Skin epidermis (tissue), 12 donors: Measurements from ENCODE around the gene NOS3.

Experiments
- H3K27ac ChIP-seq, 21 experiments: fragments of 200-600 bp; sonication (generic) in 11 of 21; one replicate each; pipeline ENCODE4 v1.5.0; 2020; ENCODE audit warnings: mild to moderate bottlenecking in 3 of 21, inconsistent platforms in 2 of 21, moderate library complexity in 2 of 21
- H3K4me3 ChIP-seq, 7 experiments: fragments of 200-600 bp; sonication (generic) in 2 of 7; one replicate each; pipeline ENCODE4 v1.5.0; 2020; ENCODE audit warnings: inconsistent platforms in 2 of 7, mild to moderate bottlenecking in 2 of 7, moderate library complexity in 1 of 7

Gene NOS3

DNA sequence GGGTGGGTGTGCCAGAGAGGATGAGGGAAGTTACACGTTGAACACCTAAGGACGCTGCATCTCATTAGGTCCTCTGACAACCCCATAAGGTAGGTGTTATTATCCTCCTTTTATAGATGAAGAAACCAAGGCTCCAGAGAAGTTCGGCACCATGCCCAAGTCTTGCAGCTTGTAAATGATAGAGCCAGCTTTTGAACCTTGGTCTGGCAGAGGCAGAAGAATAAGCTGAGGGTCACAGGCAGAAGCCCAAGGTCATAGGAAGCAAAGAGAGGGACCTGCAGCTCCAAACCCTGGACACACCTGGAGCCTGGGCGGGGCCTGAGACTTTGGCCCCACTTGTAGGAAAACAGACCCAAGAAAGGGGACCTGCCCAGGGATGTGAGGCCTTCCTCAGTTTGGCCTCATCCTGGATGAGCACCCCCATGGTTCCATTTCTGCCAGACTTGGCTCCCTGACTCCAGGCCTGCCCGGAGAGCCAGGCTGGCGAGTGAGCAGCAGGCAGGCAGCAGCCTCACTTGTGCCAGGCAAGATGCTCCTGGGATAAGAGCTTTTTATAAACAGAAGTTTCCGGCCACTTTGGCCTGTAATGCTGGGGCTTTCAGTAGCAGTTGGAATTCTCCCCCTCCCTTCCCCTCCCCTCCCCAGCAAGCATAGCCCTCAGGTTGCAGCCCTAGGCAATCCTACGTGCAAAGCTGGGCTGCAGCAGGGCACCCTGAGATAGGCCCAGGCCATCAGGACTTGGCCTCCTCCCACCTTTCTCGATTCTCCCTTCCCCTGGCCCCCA lies 15.1 kb upstream of the NOS3 start:
- H3K4me3 ChIP-seq, result peak overlapping the region in 1 of 7 experiments; percentile 45
- H3K27ac ChIP-seq, result peak overlapping the region in 1 of 21 experiments; percentile 63

DNA sequence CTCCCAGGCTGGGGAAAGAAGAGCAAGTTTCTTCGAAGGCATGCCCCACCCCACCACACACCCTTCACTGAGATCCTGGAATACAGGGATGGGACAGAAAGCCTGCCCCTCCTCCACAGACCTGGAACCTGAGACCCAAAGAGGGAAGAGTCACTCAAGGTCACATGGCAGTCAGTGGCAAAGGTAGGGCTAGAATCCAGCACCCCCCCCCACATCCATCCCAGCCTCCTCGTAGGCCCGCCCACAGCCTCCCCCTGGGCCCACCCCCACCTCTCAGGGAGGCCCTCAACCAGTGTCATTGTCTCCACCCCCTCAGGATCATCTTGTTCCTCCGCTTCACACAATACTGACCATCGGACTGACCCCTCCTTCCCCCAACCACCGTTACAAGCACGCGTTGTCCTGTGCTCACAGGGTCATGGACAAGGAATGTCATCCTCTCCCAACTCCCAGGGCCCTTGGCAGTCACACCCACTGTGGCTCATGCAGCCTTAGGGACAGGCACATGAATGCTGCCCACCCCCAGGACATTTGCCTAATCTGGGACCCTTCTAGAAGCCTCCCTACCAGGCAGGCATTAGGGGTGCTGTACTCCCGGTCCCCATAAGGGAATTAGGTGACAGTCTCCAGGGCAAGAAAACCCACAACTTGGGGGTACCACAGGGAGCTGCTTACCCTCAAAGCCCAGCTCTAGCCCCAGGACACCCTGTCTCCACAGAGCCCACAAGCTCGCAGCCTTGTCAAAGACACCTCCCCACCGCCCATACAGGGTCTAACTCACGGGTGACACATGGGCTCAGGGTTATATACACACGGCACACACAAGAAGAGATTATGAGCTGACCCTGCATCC lies 14.1 kb upstream of the NOS3 start:
- Histone ChIP-seq H3K27ac (no peak overlapping the region), H3K4me3 (no peak overlapping the region)

DNA sequence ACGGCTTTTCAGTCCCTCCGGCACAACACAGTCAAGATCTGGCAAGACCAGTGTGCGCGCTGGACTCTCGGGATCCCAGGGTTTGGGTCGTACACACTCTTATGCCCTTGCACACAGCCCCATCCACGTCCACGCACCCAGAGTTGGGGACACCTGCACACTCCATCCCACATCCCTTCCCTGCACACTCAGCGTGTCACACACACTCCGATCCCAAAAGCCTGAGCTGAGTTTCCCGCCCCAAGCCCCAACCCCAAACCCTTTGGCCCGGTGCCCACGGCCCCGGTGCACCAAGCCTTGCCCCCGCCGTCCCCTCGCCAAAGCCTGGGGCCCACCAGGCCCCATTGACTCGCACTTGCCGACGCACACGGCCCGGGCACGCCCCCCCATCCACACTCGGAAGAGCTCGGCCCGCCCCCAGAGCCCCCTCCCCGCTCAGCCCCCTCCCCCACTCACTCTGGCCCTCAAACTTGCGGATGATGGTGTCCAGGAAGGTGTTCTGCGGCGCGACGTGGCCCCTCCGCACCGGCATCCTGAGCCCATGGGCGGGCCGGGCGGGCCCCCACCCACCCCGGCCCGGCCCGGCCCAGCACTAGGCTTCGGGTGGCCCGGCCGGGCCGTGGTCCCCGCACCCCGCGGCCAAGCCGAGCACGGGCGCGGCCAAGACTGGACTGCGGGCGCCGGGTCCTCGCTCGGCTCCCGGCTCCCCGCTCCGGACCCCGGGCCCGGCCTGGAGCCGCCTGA lies 13.3 kb upstream of the NOS3 start:
- H3K27ac ChIP-seq, result no peak overlapping the region
- peak overlapping the region in 1 of 7 experiments; percentile 30 for H3K4me3 ChIP-seq

DNA sequence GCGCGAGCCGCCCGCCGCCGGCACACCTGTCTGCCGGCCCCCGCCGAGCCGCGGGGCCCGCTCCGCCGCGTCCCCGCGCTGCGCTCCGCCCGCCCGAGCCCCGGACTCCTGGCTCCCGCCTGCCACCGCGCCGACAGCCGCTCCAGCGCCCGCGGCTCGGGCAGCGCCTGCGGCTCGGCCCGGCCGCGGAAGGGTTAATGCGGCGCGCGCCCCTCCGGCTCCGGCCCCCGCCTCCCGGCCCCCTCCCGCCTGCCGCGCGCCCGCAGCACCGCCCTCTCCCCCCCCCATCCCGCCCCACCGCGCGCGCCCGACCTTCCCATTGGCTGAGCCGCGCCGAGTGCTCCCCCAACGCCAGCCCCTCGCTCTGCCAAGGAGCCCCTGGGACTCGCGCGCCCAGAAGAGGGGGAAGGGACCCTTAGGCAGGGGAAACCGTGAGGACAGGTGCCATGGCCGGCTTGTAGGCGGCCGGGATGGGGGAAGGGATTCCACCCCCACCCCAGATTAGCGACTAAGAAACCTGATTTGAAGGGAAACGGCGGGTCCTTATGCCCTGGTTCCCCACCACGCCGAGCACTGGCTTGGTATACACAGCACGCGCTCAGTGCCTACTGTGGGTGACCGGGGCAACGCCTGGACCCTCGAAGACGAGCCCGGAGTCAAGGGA lies 12.6 kb upstream of the NOS3 start, which contains the start of gene KCNH2:
Gene KCNH2 (minus strand): TSS at position 196 of the 664 bp plus-strand sequence. CDS start 408 bp downstream, outside the sequence.
- Histone ChIP-seq H3K4me3 (peak within 1 kb of the TSS in 3 of 7 experiments; percentile 2 to 35 (median 7)), H3K27ac (no peak within 1 kb of the TSS)

DNA sequence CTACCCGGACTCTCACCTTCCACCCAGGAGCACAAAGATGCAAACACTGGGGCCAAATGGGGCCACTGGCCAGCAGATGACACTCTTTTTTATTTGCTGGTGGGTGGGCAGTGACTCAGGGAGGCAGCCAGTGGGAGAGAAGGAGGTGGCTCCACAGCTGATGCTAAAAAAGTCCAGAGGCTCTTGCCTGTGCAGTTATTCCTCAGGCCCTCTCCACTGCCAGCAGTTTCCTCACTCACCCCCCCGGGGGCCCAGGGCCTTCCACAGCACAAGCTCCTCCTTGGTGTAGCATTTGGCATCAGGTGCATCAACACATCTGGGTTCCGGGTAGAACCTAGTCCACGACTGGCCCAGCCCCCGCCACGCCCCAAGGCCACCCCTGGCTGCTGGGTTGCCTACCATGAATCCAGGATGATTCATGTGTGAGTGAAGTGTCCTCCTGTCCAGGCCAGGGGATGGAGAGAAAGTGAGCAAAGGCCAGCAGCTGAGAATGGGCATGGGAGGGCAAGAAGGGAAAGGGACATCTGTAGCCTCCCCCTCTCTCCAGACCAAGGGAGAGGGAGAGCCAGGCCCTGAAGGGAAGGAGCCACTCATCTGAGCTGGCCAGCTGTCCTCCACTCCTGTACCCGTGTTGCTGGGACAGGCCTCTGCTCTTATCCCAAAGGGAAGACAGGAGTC lies 11.0 kb upstream of the NOS3 start:
- Histone ChIP-seq H3K4me3 (no peak overlapping the region), H3K27ac (no peak overlapping the region)

DNA sequence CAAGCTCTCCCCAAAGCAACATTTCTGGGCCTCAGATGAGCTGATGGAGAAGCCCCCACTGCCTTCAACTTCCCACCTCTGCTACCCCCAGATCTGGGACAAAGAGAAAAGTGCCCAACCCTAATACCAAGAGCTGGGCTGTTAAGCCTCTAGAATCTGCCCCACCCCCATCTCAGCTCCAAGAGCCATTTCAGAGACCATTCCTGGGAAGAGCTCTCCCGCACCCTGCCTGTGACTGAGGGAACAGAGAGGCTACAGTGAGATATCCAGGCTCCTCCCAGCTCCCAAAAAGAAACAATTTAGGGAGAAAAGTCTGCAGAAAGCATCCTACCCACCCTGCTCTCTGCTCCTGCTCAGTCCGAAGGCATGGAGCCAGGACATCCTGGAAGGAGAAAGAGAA lies 10.2 kb upstream of the NOS3 start:
- no peak overlapping the region for H3K27ac ChIP-seq
- H3K4me3 ChIP-seq, result no peak overlapping the region

DNA sequence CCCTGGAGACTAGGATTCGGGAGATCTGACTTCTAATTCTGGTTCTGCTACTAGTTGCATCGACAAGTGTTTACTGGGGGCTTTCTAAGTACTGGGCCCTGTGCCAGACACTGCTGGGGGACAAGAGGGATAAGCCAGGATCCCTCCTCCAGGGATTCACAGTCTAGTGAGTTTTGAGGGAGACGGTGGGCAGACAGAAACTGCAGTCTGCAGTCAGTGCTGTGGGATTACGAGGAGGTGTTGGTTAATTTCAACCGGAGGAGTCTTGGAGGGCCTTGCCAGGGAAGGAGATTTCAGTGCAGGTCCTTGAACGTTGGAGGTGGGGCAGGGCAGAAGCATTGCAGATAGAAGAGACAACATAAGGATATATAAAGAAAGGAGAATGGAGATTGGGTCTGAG lies 9.2 kb upstream of the NOS3 start:
- H3K27ac ChIP-seq, result no peak overlapping the region

DNA sequence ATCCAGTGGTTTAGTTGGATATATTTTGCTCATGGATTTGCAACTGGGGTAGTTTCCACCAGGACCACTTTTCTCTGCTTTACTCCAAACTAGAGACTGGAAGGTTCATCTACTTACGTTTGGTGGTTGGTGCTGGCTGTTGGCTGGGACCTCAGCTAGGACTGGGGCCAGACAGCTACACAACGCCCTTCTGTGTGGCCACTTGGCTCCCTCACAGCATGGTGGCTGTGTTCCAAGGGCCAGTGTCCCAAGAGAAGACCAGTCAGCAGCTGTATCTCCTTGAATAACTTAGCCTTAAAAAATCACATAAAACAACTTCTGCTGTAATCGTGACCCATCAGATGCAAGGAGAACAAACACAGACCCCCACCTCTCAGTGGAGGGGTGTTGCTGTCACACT lies 8.5 kb upstream of the NOS3 start:
- H3K27ac ChIP-seq, result no peak overlapping the region
- no peak overlapping the region for H3K4me3 ChIP-seq

More for the DNA sequence above, 9.2 kb upstream of the NOS3 start:
- H3K4me3 ChIP-seq, result no peak overlapping the region

DNA sequence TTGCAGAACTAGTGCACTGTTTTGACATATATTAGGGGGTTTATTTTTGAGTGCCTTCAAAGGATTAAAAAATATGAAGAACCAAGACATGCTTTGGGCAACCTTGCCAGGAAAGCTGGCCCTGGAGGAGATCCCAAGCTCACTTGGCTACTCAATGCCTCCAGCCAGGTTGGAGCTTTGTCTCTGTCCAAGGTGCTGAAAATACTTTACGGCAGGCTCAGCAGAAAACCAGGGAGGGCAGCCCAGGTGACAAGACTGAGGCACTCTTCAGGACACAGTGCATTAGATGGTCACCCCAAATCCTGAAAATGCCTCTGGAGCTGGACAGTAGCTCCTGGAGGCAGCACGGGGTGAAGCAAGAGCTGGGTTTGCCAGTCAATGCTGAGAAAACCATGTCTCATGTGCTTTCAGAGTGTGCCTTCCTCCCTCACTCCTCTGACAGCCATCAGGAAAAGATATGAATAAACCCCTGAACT lies 6.9 kb upstream of the NOS3 start:
- no peak overlapping the region for H3K4me3 ChIP-seq
- no peak overlapping the region for H3K27ac ChIP-seq

DNA sequence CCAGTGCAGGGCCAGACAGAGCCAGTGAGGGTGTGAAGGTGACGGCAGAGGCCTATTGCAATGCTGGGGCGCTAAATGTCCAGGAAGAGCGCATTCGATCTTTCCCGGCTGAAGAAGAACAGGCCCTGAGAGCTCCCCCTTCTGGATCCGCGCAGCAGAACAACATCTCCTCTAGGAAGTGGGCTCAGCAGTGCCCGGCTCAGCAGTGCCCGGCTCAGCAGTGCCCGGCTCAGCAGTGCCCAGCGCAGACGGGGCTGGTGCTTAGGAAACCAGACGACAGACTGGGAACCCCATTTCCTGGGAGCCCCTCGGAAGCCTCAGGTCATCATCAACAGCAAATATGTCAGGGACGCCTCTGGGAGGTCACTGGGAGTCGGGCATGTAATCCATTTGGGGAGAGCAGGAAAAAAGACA lies 4.7 kb upstream of the NOS3 start:
- no peak overlapping the region for H3K27ac ChIP-seq
- no peak overlapping the region for H3K4me3 ChIP-seq

DNA sequence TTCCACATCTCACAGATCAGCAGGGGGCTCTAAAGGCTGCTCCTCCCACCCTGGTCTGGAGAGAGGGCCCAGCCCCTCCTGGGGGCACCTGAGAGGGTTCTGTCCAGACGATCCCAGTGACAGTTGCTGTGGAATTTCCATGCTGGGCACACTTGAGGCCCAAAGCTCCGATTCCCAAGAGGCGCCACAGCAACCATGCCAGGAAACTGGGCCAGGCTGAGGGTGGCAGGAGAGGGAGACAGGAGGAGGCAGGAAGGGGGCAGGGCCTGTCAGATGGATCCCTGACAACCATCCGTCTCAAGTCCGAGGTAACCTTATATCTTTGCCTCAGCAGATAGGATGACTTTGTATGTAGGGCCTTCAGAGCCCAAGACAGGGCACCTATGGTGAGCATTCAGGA lies 4.3 kb upstream of the NOS3 start:
- H3K4me3 ChIP-seq, result no peak overlapping the region
- no peak overlapping the region for H3K27ac ChIP-seq

DNA sequence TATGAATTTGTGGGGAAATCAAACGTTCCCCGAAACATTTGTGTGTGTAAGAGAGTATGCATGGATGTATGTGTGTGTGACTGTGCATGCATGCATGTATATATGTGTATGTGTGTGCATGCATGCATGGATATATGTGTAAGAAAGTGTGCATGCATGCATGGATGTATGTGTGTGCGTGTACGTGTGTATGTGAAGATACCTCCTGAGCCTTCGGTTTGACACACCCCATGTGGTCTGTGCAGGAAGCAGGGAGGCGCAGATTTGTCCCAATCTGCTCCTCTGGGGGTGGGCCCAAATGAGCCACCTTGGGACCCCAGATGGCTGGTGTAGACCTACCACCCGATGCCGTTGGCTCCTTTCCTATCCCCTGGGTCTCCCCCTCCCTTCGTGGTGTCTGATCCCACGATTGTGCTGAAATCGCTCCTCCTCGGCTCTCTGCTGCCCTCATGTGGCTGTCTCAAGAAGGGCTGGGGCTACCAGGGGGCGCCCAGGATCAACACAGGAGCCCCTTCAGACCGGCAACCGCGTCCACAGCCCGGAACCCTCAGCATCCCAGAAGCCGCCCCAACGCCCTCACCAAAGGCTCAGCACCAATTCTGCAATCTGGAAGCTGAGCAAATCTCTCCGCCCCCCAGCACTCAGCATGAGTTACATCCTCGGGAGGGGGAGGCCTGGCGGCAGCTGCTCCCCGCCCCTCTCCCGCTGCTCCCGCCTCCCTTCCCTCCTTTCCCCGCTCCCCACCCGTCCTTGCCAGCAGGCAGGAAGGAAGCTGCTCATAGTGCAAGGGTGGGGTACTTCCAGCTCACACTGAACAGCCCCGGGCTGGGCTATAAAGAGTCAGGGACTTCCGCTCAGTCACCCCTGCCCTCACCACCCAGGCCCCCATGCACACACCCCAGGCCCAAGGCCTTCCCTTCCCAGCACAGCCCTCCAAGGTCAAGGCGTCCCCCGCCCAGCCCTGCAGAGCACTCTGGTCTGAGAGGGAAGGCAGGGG lies 2.3 kb upstream of the NOS3 start:
- Histone ChIP-seq H3K27ac (peak overlapping the region in 5 of 21 experiments; percentile 24 to 65 (median 62)), H3K4me3 (no peak overlapping the region)

DNA sequence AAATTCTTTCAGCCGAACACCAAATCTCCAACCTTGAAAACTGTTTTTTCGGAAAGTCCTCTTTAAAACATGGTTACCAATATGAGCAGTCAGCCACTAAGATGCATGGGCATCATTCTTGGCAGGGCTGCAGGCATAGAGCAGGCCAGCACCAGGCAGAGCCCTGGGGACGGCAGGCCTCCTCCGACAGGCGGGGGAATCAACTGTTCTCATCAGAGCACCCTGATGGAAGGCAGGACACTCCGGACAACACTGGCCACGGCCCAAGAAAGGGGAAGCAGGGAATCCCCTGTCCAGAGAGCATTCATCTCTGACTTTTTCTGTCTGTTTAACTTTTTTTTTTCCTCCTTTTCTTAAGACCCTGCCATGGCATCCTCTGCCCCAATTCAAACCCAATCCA lies 1.4 kb upstream of the NOS3 start:
- Histone ChIP-seq H3K4me3 (no peak overlapping the region), H3K27ac (peak overlapping the region in 6 of 21 experiments; percentile 8 to 65 (median 45))

DNA sequence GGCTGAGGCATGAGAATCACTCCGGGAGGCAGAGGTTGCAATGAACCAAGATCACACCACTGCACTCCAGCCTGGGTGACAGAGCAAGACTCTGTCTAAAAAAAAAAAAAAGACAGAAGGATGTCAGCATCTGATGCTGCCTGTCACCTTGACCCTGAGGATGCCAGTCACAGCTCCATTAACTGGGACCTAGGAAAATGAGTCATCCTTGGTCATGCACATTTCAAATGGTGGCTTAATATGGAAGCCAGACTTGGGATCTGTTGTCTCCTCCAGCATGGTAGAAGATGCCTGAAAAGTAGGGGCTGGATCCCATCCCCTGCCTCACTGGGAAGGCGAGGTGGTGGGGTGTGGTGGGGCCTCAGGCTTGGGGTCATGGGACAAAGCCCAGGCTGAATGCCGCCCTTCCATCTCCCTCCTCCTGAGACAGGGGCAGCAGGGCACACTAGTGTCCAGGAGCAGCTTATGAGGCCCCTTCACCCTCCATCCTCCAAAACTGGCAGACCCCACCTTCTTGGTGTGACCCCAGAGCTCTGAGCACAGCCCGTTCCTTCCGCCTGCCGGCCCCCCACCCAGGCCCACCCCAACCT lies 1.3 kb downstream of the NOS3 start:
- H3K27ac ChIP-seq, result peak overlapping the region in 9 of 21 experiments; percentile 18 to 63 (median 28)
- no peak overlapping the region for H3K4me3 ChIP-seq

DNA sequence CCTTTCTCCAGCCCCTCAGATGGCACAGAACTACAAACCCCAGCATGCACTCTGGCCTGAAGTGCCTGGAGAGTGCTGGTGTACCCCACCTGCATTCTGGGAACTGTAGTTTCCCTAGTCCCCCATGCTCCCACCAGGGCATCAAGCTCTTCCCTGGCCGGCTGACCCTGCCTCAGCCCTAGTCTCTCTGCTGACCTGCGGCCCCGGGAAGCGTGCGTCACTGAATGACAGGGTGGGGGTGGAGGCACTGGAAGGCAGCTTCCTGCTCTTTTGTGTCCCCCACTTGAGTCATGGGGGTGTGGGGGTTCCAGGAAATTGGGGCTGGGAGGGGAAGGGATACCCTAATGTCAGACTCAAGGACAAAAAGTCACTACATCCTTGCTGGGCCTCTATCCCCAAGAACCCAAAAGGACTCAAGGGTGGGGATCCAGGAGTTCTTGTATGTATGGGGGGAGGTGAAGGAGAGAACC lies 2.1 kb downstream of the NOS3 start:
- H3K27ac ChIP-seq, result peak overlapping the region in 11 of 21 experiments; percentile 10 to 66 (median 37)
- no peak overlapping the region for H3K4me3 ChIP-seq

DNA sequence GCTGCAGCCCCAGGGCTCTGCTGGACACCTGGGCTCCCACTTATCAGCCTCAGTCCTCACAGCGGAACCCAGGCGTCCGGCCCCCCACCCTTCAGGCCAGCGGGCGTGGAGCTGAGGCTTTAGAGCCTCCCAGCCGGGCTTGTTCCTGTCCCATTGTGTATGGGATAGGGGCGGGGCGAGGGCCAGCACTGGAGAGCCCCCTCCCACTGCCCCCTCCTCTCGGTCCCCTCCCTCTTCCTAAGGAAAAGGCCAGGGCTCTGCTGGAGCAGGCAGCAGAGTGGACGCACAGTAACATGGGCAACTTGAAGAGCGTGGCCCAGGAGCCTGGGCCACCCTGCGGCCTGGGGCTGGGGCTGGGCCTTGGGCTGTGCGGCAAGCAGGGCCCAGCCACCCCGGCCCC lies 2.7 kb downstream of the NOS3 start:
- H3K27ac ChIP-seq, result peak overlapping the region in 11 of 21 experiments; percentile 13 to 66 (median 42)
- H3K4me3 ChIP-seq, result peak overlapping the region in 4 of 7 experiments; percentile 8 to 17 (median 12)
